Muscle of arm (tissue), 12 donors: ENCODE measurements around the gene ZPR1. TPM values are rescaled to one million over a fixed set of nuclear protein-coding genes. Genes with fewer than 3 reads are reported as not detected.
"Not testable (repeated sequence)": the region's sequence is repeated elsewhere in the genome, so short reads cannot be mapped to it uniquely, and the experiment has no call there.

Experiments
- DNase-seq: peaks from one replicate; pipeline ENCODE4 v3.0.0-alpha.2; 2013
- polyA plus RNA-seq, 12 donors: library from polyadenylated mRNA; unstranded; fragments of 120-200 nt; gene quantifications; one replicate each; pipeline ENCODE4 v1.2.1, GENCODE V29; 2013; ENCODE audit not compliant: insufficient read length in 12 of 12

The ZPR1 gene
- polyA plus RNA-seq, 12 donors, result 11.3 to 45.7 (median 41.2) TPM; not detected in 1

- no peak for DNase-seq
Measured at GRCh38 chr11:116771935-116772334, 15.9 kb downstream of the ZPR1 start.

- DNase-seq, result no peak
Measured at GRCh38 chr11:116762132-116762531, 25.7 kb downstream of the ZPR1 start.

- not testable (repeated sequence) for DNase-seq
Measured at GRCh38 chr11:116756044-116756443, 31.8 kb downstream of the ZPR1 start.

- no peak for DNase-seq
Measured at GRCh38 chr11:116750070-116750718, 37.6 kb downstream of the ZPR1 start.

DNA sequence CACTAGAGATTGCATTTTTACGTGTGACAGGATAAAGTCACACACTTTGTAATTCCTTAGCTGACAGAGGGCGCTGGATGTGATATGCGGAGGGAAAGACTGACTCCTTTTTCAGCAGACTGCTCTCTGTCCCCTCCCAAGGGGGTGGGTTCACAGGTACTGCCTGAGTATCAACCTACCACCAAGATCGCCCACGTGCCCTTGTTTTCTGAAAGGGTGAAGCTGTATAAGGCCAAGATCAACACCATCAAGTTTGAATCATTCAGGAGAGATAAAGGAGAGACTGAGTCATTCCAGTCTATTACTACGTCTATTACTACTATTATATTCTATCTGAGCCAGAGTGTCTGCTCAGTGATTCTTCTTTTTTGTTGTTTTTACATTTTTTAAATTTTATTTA, 45.7 kb downstream of the ZPR1 start:
- DNase-seq, result no peak

- DNase-seq, result no peak
Measured at GRCh38 chr11:116740741-116741140, 47.1 kb downstream of the ZPR1 start.

- no peak for DNase-seq
Measured at GRCh38 chr11:116738975-116739374, 48.8 kb downstream of the ZPR1 start.

- no peak for DNase-seq
Measured at GRCh38 chr11:116736763-116737162, 51.1 kb downstream of the ZPR1 start.

GRCh38 chr11:116733969-116734508, 53.8 kb downstream of the ZPR1 start:
- DNase-seq, result no peak

DNA sequence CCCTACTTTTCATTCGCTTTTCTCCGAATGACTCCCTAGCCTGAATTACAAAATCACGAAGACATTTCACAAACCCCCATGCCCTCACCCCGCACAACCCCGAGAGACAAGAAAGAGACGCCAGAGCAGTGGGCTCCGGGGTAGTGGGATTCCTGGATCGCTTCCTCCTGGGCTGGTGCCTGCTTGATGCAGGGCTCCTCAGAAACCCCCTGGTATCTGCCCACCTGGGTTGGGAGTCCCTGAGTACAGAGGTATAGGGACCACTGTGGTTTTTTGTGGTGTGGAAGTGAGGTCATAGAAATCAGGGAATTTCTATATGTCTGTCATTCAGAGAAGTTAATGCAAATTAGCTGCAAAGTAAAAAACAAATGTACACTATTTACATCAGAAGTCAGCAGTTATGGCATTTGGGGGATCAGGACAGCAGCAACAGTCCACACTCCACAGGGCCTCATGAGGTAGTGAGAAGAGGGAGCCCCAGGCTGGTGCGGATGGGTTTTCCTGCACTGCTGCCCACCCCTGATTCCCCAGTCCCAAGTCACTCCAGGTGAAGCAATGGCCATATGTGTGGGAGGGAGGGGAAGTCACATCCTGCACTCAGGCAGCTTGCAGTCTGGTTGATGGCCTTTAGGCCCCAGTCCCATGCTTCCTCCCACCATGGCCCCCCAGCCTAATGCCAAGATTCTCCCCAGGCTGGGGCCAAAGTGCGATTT, 54.6 kb downstream of the ZPR1 start:
- DNase-seq, result no peak

GRCh38 chr11:116732271-116733042, 55.4 kb downstream of the ZPR1 start:
- DNase-seq, result peak; percentile 48

- no peak for DNase-seq
Measured at GRCh38 chr11:116731821-116732220, 56.0 kb downstream of the ZPR1 start.

GRCh38 chr11:116731097-116731761, 56.6 kb downstream of the ZPR1 start:
- no peak for DNase-seq

GRCh38 chr11:116730601-116731000, 57.2 kb downstream of the ZPR1 start:
- no peak for DNase-seq

DNA sequence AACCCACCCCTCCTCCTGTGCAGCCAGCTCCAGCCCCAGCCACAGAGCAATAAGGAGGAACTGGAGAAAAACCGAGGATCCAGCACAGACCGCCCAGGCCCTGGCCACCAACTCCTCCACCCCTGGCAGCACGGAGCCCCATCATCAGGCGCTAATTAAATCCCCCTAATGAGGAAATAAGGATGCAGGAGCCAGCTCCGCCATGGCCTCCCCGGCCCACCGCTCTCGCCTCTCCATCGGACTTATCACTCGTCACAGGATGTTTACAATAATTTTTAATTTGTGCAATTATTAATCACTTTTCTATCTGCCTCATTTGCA, 57.6 kb downstream of the ZPR1 start:
- no peak for DNase-seq

GRCh38 chr11:116729501-116730240, 58.2 kb downstream of the ZPR1 start:
- no peak for DNase-seq

DNA sequence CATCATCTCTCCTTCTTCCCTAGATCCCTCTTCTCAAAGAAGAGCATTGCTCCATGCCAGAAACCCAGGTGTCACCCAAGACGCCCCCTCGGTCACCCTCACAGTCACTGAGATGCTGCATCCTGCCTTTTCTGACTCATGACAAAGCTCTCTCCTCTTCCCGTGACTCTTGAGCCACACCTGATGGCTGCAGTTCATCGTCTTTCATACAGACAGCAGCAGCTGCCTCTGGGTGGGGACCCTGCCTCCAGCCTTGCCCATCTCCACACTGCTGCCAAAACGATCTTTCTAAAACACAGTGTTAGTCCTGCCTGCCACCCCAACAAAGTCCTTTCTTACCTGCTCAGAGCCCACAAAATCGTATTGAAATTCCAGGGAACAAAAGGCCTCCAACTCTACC, 59.8 kb downstream of the ZPR1 start:
- no peak for DNase-seq

GRCh38 chr11:116725434-116726221, 62.2 kb downstream of the ZPR1 start:
- no peak for DNase-seq

- no peak for DNase-seq
Measured at GRCh38 chr11:116724813-116725212, 63.0 kb downstream of the ZPR1 start.
